Spleen (tissue), 7 donors: Measurements from ENCODE around the gene CERKL.

Experiments used
- POLR2A ChIP-seq, 3 donors: fragments of 450-650 bp; IDR thresholded peaks; one replicate each; pipeline ENCODE4 v1.5.1; 2017; ENCODE audit warnings: antibody characterized with exemption in 3 of 3, mild to moderate bottlenecking in 1 of 3
- POLR2AphosphoS5 ChIP-seq, 3 donors: sonication (generic); formaldehyde crosslinking; IDR thresholded peaks; one replicate each; pipeline ENCODE4 v1.5.1; 2017; ENCODE audit warnings: antibody characterized with exemption in 3 of 3
- TF ChIP-seq, protein P1 (sequence below), 11 experiments: fragments of 200-600 bp in 7 of 11; fragments of 450-650 bp in 4 of 11; sonication (generic) in 4 of 11; IDR thresholded peaks in 8 of 11; conservative IDR thresholded peaks in 3 of 11; 1 replicate in 7 of 11; 2 replicates in 4 of 11; pipeline versions ENCODE4 v1.4.0 to v1.8.0; 2016 to 2021; ENCODE audit warnings: antibody characterized with exemption in 11 of 11, inconsistent platforms in 4 of 11, mild to moderate bottlenecking in 1 of 11
- donor health status: DM: no; HTN: no; CAD: no; lungs with moderate emphysema.
- donor health status: DM: no; HTN: no; CAD: no.
- donor health status: DM: no; HTN: no; CAD: no.

- TF ChIP-seq, protein P1, sequence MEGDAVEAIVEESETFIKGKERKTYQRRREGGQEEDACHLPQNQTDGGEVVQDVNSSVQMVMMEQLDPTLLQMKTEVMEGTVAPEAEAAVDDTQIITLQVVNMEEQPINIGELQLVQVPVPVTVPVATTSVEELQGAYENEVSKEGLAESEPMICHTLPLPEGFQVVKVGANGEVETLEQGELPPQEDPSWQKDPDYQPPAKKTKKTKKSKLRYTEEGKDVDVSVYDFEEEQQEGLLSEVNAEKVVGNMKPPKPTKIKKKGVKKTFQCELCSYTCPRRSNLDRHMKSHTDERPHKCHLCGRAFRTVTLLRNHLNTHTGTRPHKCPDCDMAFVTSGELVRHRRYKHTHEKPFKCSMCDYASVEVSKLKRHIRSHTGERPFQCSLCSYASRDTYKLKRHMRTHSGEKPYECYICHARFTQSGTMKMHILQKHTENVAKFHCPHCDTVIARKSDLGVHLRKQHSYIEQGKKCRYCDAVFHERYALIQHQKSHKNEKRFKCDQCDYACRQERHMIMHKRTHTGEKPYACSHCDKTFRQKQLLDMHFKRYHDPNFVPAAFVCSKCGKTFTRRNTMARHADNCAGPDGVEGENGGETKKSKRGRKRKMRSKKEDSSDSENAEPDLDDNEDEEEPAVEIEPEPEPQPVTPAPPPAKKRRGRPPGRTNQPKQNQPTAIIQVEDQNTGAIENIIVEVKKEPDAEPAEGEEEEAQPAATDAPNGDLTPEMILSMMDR (IDR thresholded peaks at IDR 0.05 in 8 of 11, conservative IDR thresholded peaks at IDR 0.05 in 3 of 11) = no peak
- TF ChIP-seq POLR2AphosphoS5 (IDR thresholded peaks at IDR 0.05) = no peak
- no peak for TF ChIP-seq POLR2A (IDR thresholded peaks at IDR 0.05)
Observed at GRCh38 chr2:181642086-181642485, 14.8 kb downstream of the CERKL start.
